Measurements from ENCODE around the gene BLMH. TPM values are rescaled to one million over a fixed set of nuclear protein-coding genes. Genes with fewer than 3 reads are reported as not detected.

Gene BLMH
- total RNA-seq, 2 donors from 2014 or later, result 84.7 to 92.0 TPM

GRCh38 chr17:30236766-30237165, 55.0 kb downstream of the BLMH start:
- Mint-ChIP-seq H3K9me3 (peaks cover 17% of the 10 kb centered on the region), H3K27me3 (ENCODE audit: insufficient read depth) (peaks cover 81% of the 10 kb centered on the region), H3K4me1 (peaks cover 23% of the 10 kb centered on the region), H3K27ac (no peak overlapping the region), H3K4me3 (no peak overlapping the region), H3K36me3 (ENCODE audit: low read depth) (peaks cover 9% of the 10 kb centered on the region)
- no peaks in the 10 kb centered on the region for H3K4me1 ChIP-seq (ENCODE audit: control insufficient read depth, insufficient read depth, low read length)
- H3K27me3 ChIP-seq (ENCODE audit: control insufficient read depth, insufficient read depth, low read length, poor library complexity, severe bottlenecking), result peaks cover 70% of the 10 kb centered on the region
- no peak overlapping the region for H3K4me3 ChIP-seq (ENCODE audit: low read length)
- DNase-seq, result peak; percentile 88
- no peak overlapping the region for H3K27ac ChIP-seq (ENCODE audit: low read depth, low read length)
- H3K9ac ChIP-seq (ENCODE audit: extremely low read depth, low read length, poor library complexity, severe bottlenecking), result no peak overlapping the region
- peaks cover 8% of the 10 kb centered on the region for H3K9me3 ChIP-seq (ENCODE audit: control insufficient read depth, low read length)
- 24 to 27% methylated on average over 5 to 17 of the region's 20 CpGs for WGBS, 2 experiments (ENCODE audit: insufficient coverage in 1 of 2, insufficient read length in 1 of 2)
- H3K36me3 ChIP-seq (ENCODE audit: control insufficient read depth, insufficient read depth, low read length), result no peaks in the 10 kb centered on the region
- peak; percentile 57 for TF ChIP-seq CTCF (conservative IDR thresholded peaks at IDR 0.05)

GRCh38 chr17:30236297-30236624, 55.5 kb downstream of the BLMH start:
- peaks cover 9% of the 10 kb centered on the region for H3K36me3 Mint-ChIP-seq (ENCODE audit: low read depth)
- Histone ChIP-seq H3K9ac (ENCODE audit: extremely low read depth, low read length, poor library complexity, severe bottlenecking) (no peak overlapping the region), H3K9me3 (ENCODE audit: control insufficient read depth, low read length) (peaks cover 8% of the 10 kb centered on the region), H3K27me3 (ENCODE audit: control insufficient read depth, insufficient read depth, low read length, poor library complexity, severe bottlenecking) (peaks cover 70% of the 10 kb centered on the region), H3K36me3 (ENCODE audit: control insufficient read depth, insufficient read depth, low read length) (no peaks in the 10 kb centered on the region), H3K27ac (ENCODE audit: low read depth, low read length) (no peak overlapping the region), H3K4me3 (ENCODE audit: low read length) (peak overlapping the region; percentile 76), H3K4me1 (ENCODE audit: control insufficient read depth, insufficient read depth, low read length) (no peaks in the 10 kb centered on the region)
- no peak for DNase-seq
- H3K4me1 Mint-ChIP-seq, result peaks cover 24% of the 10 kb centered on the region
- peaks cover 81% of the 10 kb centered on the region for H3K27me3 Mint-ChIP-seq (ENCODE audit: insufficient read depth)
- 57 to 64% methylated on average over 9 to 10 of the region's 10 CpGs for WGBS, 2 experiments (ENCODE audit: insufficient coverage in 1 of 2, insufficient read length in 1 of 2)
- TF ChIP-seq CTCF (conservative IDR thresholded peaks at IDR 0.05), result no peak
- peak overlapping the region; percentile 41 for H3K4me3 Mint-ChIP-seq
- H3K27ac Mint-ChIP-seq, result no peak overlapping the region
- H3K9me3 Mint-ChIP-seq, result peaks cover 17% of the 10 kb centered on the region

- Histone ChIP-seq H3K27ac (ENCODE audit: low read depth, low read length) (no peak within 1 kb of the TSS), H3K9ac (ENCODE audit: extremely low read depth, low read length, poor library complexity, severe bottlenecking) (no peak within 1 kb of the TSS), H3K4me1 (ENCODE audit: control insufficient read depth, insufficient read depth, low read length) (no peaks in the 10 kb centered on the region), H3K4me3 (ENCODE audit: low read length) (peak within 1 kb of the TSS; percentile 76), H3K9me3 (ENCODE audit: control insufficient read depth, low read length) (peaks cover 8% of the 10 kb centered on the region), H3K36me3 (ENCODE audit: control insufficient read depth, insufficient read depth, low read length) (no peaks in the 10 kb centered on the region), H3K27me3 (ENCODE audit: control insufficient read depth, insufficient read depth, low read length, poor library complexity, severe bottlenecking) (peaks cover 73% of the 10 kb centered on the region)
- Mint-ChIP-seq H3K36me3 (ENCODE audit: low read depth) (peaks cover 9% of the 10 kb centered on the region), H3K4me1 (peaks cover 24% of the 10 kb centered on the region), H3K27me3 (ENCODE audit: insufficient read depth) (peaks cover 79% of the 10 kb centered on the region), H3K9me3 (peaks cover 13% of the 10 kb centered on the region), H3K27ac (no peak within 1 kb of the TSS), H3K4me3 (peak within 1 kb of the TSS; percentile 41)
- TF ChIP-seq CTCF (conservative IDR thresholded peaks at IDR 0.05), result peak; percentile 15
- 3 to 14% methylated on average over 45 to 82 of the region's 82 CpGs for WGBS, 2 experiments (ENCODE audit: insufficient coverage in 1 of 2, insufficient read length in 1 of 2)
- peak; percentile 79 for DNase-seq
These were observed 56.1 kb downstream of the BLMH start, which contains the start of gene SLC6A4 for GRCh38 chr17:30235386-30236296. TSS of gene SLC6A4 (minus strand) at chr17:30235697. CDS start at chr17:30221958, 13,739 bp downstream.

Measured in endodermal cell (in vitro differentiated cells).